OCI-LY1 (cell line): ENCODE results near the gene CRYBG2.

Experiments
- H2AFZ ChIP-seq: fragments of 200-600 bp; sonication (generic), shearing (Covaris generic); 2 replicates; pipeline ENCODE4 v1.6.0; 2014; ENCODE audit warnings: antibody characterized with exemption, mild to moderate bottlenecking, low read length
- H3F3A ChIP-seq: fragments of 200-600 bp; sonication (generic), shearing (Covaris generic); 2 replicates; pipeline ENCODE4 v1.6.0; 2014; ENCODE audit warnings: mild to moderate bottlenecking, antibody characterized with exemption, low read length, moderate library complexity; ENCODE audit not compliant: insufficient read depth
- H3K27ac ChIP-seq: fragments of 200-600 bp; sonication (generic); 2 replicates; pipeline ENCODE4 v1.5.1; 2014; ENCODE audit warnings: low read length, mixed run types, mild to moderate bottlenecking, low read depth; ENCODE audit not compliant: poor library complexity, severe bottlenecking
- H3K27me3 ChIP-seq: fragments of 200-600 bp; sonication (generic); 2 replicates; pipeline ENCODE4 v1.6.0; 2014; ENCODE audit warnings: antibody characterized with exemption, mild to moderate bottlenecking, low read length, moderate library complexity; ENCODE audit not compliant: insufficient read depth
- H3K36me3 ChIP-seq: fragments of 200-600 bp; sonication (generic); 2 replicates; pipeline ENCODE4 v1.6.1; 2014; ENCODE audit warnings: mild to moderate bottlenecking, antibody characterized with exemption, low read length, moderate library complexity, mixed read lengths; ENCODE audit not compliant: insufficient read depth
- H3K4me1 ChIP-seq: fragments of 200-600 bp; sonication (generic); 2 replicates; pipeline ENCODE4 v1.5.1; 2014; ENCODE audit warnings: mild to moderate bottlenecking, low read length, moderate library complexity; ENCODE audit not compliant: insufficient read depth, severe bottlenecking
- H3K4me2 ChIP-seq: fragments of 200-600 bp; sonication (generic), shearing (Covaris generic); 2 replicates; pipeline ENCODE4 v1.6.1; 2014; ENCODE audit warnings: low read length
- H3K4me3 ChIP-seq: fragments of 200-600 bp; sonication (generic); 2 replicates; pipeline ENCODE4 v1.5.1; 2014; ENCODE audit warnings: low read length, low read depth, mild to moderate bottlenecking, mixed read lengths; ENCODE audit not compliant: poor library complexity, severe bottlenecking
- H3K79me2 ChIP-seq: fragments of 200-600 bp; shearing (Covaris generic); 2 replicates; pipeline ENCODE4 v1.6.1; 2016; ENCODE audit warnings: mixed run types, low read length, mixed read lengths; ENCODE audit not compliant: insufficient read depth
- H3K9ac ChIP-seq: fragments of 200-600 bp; sonication (generic), shearing (Covaris generic); 2 replicates; pipeline ENCODE4 v1.6.1; 2014; ENCODE audit warnings: mild to moderate bottlenecking, low read length, mixed read lengths
- H3K9me2 ChIP-seq: fragments of 200-600 bp; sonication (generic), shearing (Covaris generic); 2 replicates; pipeline ENCODE4 v1.6.1; 2014; ENCODE audit warnings: low read depth, mild to moderate bottlenecking, low read length, mixed read lengths
- H3K9me3 ChIP-seq: fragments of 200-600 bp; shearing (Covaris generic); 2 replicates; pipeline ENCODE4 v1.6.1; 2014; ENCODE audit warnings: low read length, mixed read lengths
- H4K20me1 ChIP-seq: fragments of 200-600 bp; sonication (generic), shearing (Covaris generic); 2 replicates; pipeline ENCODE4 v1.6.0; 2016; ENCODE audit warnings: mild to moderate bottlenecking, low read length; ENCODE audit not compliant: insufficient read depth
- EZH2 ChIP-seq: fragments of 200-600 bp; sonication (generic), shearing (Covaris generic); IDR thresholded peaks from 2 replicates; pipeline ENCODE4 v1.8.0; 2017; ENCODE audit warnings: borderline replicate concordance, mixed run types, mild to moderate bottlenecking, antibody characterized with exemption, low read length, moderate library complexity, mixed read lengths
- TF ChIP-seq, protein P1 (sequence below): fragments of 200-600 bp; sonication (generic), shearing (Covaris generic); IDR thresholded peaks from 2 replicates; pipeline ENCODE4 v1.5.1; 2017; ENCODE audit warnings: mild to moderate bottlenecking, antibody characterized with exemption, low read length, moderate library complexity, mixed read lengths

CRYBG2 gene

DNA sequence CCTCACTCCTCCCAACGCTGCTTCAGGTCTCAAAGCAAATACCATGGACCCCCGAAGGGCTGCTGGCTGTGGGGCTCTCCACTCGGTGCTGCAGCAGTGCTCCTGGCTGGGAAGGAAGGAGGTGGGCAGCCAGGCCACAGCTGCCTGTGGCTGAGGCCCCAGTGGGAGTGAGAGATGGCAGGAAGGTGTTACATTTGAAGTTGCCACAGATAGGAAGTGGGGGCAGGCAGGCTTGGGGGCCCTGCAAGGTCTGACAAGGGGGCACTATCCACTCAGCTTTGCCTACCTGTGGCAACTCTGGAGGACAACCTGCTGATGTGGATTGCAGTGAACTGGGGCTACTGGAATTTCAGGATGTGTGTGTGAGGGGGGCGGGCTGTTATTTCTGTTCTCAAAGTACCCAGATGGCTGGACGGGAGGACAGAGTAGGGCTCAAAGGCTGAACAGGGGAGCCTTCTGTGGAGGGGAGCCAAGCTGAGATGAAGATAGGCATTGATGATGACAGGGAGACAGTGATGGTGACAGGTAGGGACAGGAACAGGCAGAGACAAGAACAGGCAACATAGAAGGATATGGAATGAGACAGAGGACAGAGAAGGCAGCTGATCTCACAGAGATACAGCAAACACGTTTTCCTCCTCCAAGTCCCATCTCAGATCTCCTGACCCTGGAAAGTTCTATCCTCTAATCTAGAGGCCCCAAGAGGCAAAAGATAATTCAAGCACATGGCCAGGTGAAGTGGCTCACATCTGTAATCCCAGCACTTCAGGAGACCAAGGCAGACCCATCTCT lies 16.9 kb upstream of the CRYBG2 start:
- H3K27me3 ChIP-seq: no peaks in the 10 kb centered on the region
- no peaks in the 10 kb centered on the region for H3K9me2 ChIP-seq
- H4K20me1 ChIP-seq: no peaks in the 10 kb centered on the region
- no peak overlapping the region for H3K27ac ChIP-seq
- H3K36me3 ChIP-seq: no peaks in the 10 kb centered on the region
- H3F3A ChIP-seq: no peaks in the 10 kb centered on the region
- H3K4me2 ChIP-seq: no peak overlapping the region
- H3K79me2 ChIP-seq: no peaks in the 10 kb centered on the region
- TF ChIP-seq EZH2: no peak
- TF ChIP-seq, protein P1, sequence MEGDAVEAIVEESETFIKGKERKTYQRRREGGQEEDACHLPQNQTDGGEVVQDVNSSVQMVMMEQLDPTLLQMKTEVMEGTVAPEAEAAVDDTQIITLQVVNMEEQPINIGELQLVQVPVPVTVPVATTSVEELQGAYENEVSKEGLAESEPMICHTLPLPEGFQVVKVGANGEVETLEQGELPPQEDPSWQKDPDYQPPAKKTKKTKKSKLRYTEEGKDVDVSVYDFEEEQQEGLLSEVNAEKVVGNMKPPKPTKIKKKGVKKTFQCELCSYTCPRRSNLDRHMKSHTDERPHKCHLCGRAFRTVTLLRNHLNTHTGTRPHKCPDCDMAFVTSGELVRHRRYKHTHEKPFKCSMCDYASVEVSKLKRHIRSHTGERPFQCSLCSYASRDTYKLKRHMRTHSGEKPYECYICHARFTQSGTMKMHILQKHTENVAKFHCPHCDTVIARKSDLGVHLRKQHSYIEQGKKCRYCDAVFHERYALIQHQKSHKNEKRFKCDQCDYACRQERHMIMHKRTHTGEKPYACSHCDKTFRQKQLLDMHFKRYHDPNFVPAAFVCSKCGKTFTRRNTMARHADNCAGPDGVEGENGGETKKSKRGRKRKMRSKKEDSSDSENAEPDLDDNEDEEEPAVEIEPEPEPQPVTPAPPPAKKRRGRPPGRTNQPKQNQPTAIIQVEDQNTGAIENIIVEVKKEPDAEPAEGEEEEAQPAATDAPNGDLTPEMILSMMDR: no peak
- no peak overlapping the region for H3K4me3 ChIP-seq
- H3K9ac ChIP-seq: no peak overlapping the region
- no peak overlapping the region for H2AFZ ChIP-seq
- no peaks in the 10 kb centered on the region for H3K9me3 ChIP-seq
- no peaks in the 10 kb centered on the region for H3K4me1 ChIP-seq

DNA sequence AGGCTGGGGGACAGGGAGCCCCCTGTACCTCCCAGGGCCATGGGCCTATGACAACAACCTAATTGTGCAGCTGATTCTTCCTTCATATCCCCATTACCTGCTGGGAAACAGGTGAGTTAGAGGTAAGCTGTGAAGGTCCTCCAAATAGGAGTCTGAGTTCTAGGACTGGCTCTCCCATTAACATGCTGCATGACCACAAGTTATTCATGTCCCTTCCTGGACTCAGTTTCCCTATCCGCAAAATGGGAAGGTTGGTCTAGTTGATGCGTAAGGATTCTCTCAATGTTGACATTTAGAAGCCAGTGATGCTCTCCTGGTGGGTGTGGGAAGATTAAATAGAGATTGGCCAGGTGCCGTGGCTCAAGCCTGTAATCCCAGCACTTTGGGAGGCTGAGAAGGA lies 14.6 kb upstream of the CRYBG2 start:
- Histone ChIP-seq H3K79me2 (no peaks in the 10 kb centered on the region), H3K27me3 (0 out of 2 replicates have a peak, but pooled peaks cover 4% of the 10 kb centered on the region), H3K9ac (no peak overlapping the region), H3F3A (no peaks in the 10 kb centered on the region), H3K4me1 (no peaks in the 10 kb centered on the region), H3K4me3 (no peak overlapping the region), H3K4me2 (no peak overlapping the region), H4K20me1 (no peaks in the 10 kb centered on the region), H2AFZ (no peak overlapping the region), H3K9me2 (no peaks in the 10 kb centered on the region), H3K9me3 (no peaks in the 10 kb centered on the region), H3K36me3 (no peaks in the 10 kb centered on the region), H3K27ac (no peak overlapping the region)
- TF ChIP-seq, protein P1: no peak
- no peak for TF ChIP-seq EZH2

DNA sequence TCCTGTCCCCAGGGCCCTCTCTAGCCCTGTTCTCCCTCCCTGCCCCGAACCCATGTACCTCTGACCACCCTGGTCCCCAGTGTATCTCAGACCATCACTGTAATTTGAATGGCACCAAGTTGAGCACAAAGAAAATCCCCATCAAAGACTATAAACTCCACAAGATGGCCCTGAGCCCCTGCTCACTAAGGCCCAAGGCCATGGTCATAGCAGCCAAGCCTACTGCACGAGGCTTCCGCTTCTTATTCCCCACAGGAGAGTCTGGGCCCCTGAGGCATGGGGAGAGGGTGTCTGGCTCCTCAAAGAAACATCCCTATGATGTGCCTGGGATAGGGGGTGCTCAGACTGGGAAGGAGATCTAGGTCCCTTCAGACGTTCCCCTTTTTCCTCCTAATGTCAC lies 14.1 kb upstream of the CRYBG2 start:
- no peak overlapping the region for H3K4me3 ChIP-seq
- no peaks in the 10 kb centered on the region for H3K9me3 ChIP-seq
- H3K4me1 ChIP-seq: no peaks in the 10 kb centered on the region
- H3K27me3 ChIP-seq: 0 out of 2 replicates have a peak, but pooled peaks cover 5% of the 10 kb centered on the region
- H3F3A ChIP-seq: no peaks in the 10 kb centered on the region
- H3K36me3 ChIP-seq: no peaks in the 10 kb centered on the region
- no peak overlapping the region for H3K27ac ChIP-seq
- H3K79me2 ChIP-seq: no peaks in the 10 kb centered on the region
- H3K9ac ChIP-seq: no peak overlapping the region
- no peaks in the 10 kb centered on the region for H3K9me2 ChIP-seq
- no peak overlapping the region for H3K4me2 ChIP-seq
- no peaks in the 10 kb centered on the region for H4K20me1 ChIP-seq
- no peak for TF ChIP-seq EZH2
- TF ChIP-seq, protein P1: no peak
- no peak overlapping the region for H2AFZ ChIP-seq
